Muscle of leg (tissue), 11 donors: ENCODE measurements around the gene LARP4B. TPM values are rescaled to one million over a fixed set of nuclear protein-coding genes. Genes with fewer than 3 reads are reported as not detected.
A peak's percentile ranks its signal among the peaks of the same experiment; 100 is the strongest.

Source experiments
- DNase-seq: peaks from one replicate; pipeline ENCODE4 v3.0.0; 2013
- H3K27ac ChIP-seq: one replicate; pipeline ENCODE4 v1.5.1; 2013; ENCODE audit warnings: mild to moderate bottlenecking, low read length, control low read depth
- H3K27me3 ChIP-seq: one replicate; pipeline ENCODE4 v1.6.1; 2013; ENCODE audit warnings: low read length; ENCODE audit not compliant: control insufficient read depth, insufficient read depth
- H3K36me3 ChIP-seq: one replicate; pipeline ENCODE4 v1.6.1; 2013; ENCODE audit warnings: low read length; ENCODE audit not compliant: control insufficient read depth, insufficient read depth
- H3K4me1 ChIP-seq: one replicate; pipeline ENCODE4 v1.6.1; 2013; ENCODE audit warnings: low read length; ENCODE audit not compliant: control insufficient read depth, insufficient read depth
- H3K4me3 ChIP-seq: one replicate; pipeline ENCODE4 v1.5.1; 2013; ENCODE audit warnings: low read length, control low read depth
- H3K9me3 ChIP-seq: replicated peaks from 2 replicates; pipeline ENCODE4 v1.6.1; 2013; ENCODE audit warnings: low read depth, low read length; ENCODE audit not compliant: control insufficient read depth
- WGBS: methylation state at CpG from one replicate; pipeline ENCODE4 v1.1.5; 2013; ENCODE audit warnings: missing lambda C conversion rate; ENCODE audit not compliant: insufficient coverage; 5-methylcytosine and 5-hydroxymethylcytosine counted together
- polyA plus RNA-seq, 8 donors: library from polyadenylated mRNA; unstranded; fragments of 120-200 nt; gene quantifications; one replicate each; pipeline versions ENCODE4 v1.2.1 to v1.2.3, GENCODE V29; 2013; ENCODE audit warnings: inconsistent platforms in 1 of 8, low replicate concordance in 1 of 8; ENCODE audit not compliant: insufficient read length in 8 of 8, insufficient read depth in 1 of 8
- total RNA-seq: library from RNA; stranded (reverse); fragments of 120-200 nt; gene quantifications from one replicate; pipeline ENCODE4 v1.2.4, GENCODE V29; 2013

The LARP4B gene
- total and polyA plus RNA-seq, 9 donors: 35.8 to 84.5 (median 54.8) TPM

GRCh38 chr10:927131-927530 lies 4.4 kb downstream of the LARP4B start:
- 100% methylated on average over 1 of the region's 2 CpGs for WGBS
- H3K27ac ChIP-seq: peak overlapping the region; percentile 49
- H3K4me1 ChIP-seq: peaks cover 3% of the 10 kb centered on the region
- DNase-seq: no peak
- no peak overlapping the region for H3K4me3 ChIP-seq
- H3K36me3 ChIP-seq: peaks cover 12% of the 10 kb centered on the region
- H3K9me3 ChIP-seq: no peaks in the 10 kb centered on the region
- no peaks in the 10 kb centered on the region for H3K27me3 ChIP-seq

- Histone ChIP-seq H3K36me3 (peaks cover 13% of the 10 kb centered on the region), H3K4me1 (peaks cover 3% of the 10 kb centered on the region), H3K9me3 (no peaks in the 10 kb centered on the region), H3K27me3 (no peaks in the 10 kb centered on the region), H3K4me3 (no peak overlapping the region), H3K27ac (no peak overlapping the region)
- WGBS: 92% methylated on average over 2 of the region's 4 CpGs
- DNase-seq: no peak
These were observed 5.3 kb downstream of the LARP4B start for GRCh38 chr10:926075-926698.

DNA sequence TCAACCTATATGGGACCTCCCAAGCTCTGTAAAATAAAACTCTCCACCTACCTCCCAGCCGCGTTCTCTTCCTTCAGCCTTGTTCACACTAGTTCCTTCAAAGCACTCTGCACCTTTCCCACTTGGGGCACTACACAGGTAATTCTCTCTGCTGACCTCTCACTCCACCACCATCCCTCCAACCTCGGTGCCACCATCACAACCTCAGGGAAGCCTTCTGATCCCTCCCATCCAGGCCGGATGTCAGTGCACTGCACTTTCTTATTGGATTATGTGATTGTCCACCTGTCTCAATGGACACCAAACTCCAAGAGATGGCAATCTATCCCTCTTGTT lies 7.0 kb downstream of the LARP4B start:
- peaks cover 3% of the 10 kb centered on the region for H3K4me1 ChIP-seq
- H3K4me3 ChIP-seq: no peak overlapping the region
- no peaks in the 10 kb centered on the region for H3K9me3 ChIP-seq
- H3K36me3 ChIP-seq: peaks cover 13% of the 10 kb centered on the region
- no peak for DNase-seq
- no peak overlapping the region for H3K27ac ChIP-seq
- no peaks in the 10 kb centered on the region for H3K27me3 ChIP-seq
- 89% methylated on average over 2 of the region's 4 CpGs for WGBS

- H3K27ac ChIP-seq: no peak overlapping the region
- H3K27me3 ChIP-seq: no peaks in the 10 kb centered on the region
- no peaks in the 10 kb centered on the region for H3K9me3 ChIP-seq
- no peak for DNase-seq
- no peak overlapping the region for H3K4me3 ChIP-seq
- no peaks in the 10 kb centered on the region for H3K4me1 ChIP-seq
- H3K36me3 ChIP-seq: peaks cover 13% of the 10 kb centered on the region
- 80% methylated on average over 2 of the region's 8 CpGs for WGBS
These were observed 7.5 kb downstream of the LARP4B start for GRCh38 chr10:923844-924523.

GRCh38 chr10:921471-922414 lies 9.8 kb downstream of the LARP4B start:
- Histone ChIP-seq H3K9me3 (no peaks in the 10 kb centered on the region), H3K4me3 (no peak overlapping the region), H3K27me3 (no peaks in the 10 kb centered on the region), H3K36me3 (peaks cover 17% of the 10 kb centered on the region), H3K4me1 (no peaks in the 10 kb centered on the region), H3K27ac (no peak overlapping the region)
- WGBS: 87% methylated on average over 8 of the region's 14 CpGs
- DNase-seq: peak; percentile 16

- no peak overlapping the region for H3K27ac ChIP-seq
- WGBS: 100% methylated on average over 1 of the region's 3 CpGs
These were observed 11.1 kb downstream of the LARP4B start for GRCh38 chr10:920450-920849.

DNA sequence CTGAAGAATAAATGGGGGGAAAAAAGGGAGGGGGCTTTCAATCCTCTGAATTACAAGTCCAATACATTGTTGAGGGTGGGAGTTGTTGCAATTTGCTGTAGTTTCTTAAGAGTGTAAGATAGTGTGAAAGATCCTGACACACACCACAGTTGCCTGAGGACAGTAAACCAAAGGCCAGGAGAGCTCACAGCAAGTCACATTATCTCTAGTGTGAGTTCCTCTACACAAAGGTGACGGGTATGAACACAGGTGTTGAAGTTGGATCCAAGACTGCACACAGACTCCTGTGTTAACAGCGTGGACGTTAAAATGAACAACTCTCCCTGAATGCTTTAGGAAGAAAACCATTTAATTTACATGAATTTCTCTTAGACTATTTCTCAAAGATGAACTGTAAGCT lies 12.0 kb downstream of the LARP4B start:
- WGBS: no CpG with 5 or more reads among the region's 3 CpGs
- Histone ChIP-seq H3K4me1 (no peaks in the 10 kb centered on the region), H3K4me3 (no peak overlapping the region), H3K36me3 (peaks cover 12% of the 10 kb centered on the region), H3K27ac (no peak overlapping the region), H3K27me3 (no peaks in the 10 kb centered on the region), H3K9me3 (no peaks in the 10 kb centered on the region)
- no peak for DNase-seq

More at GRCh38 chr10:920450-920849, 11.1 kb downstream of the LARP4B start:
- Histone ChIP-seq H3K27me3 (no peaks in the 10 kb centered on the region), H3K4me1 (no peaks in the 10 kb centered on the region), H3K4me3 (no peak overlapping the region), H3K9me3 (no peaks in the 10 kb centered on the region), H3K36me3 (peaks cover 17% of the 10 kb centered on the region)
- no peak for DNase-seq

DNA sequence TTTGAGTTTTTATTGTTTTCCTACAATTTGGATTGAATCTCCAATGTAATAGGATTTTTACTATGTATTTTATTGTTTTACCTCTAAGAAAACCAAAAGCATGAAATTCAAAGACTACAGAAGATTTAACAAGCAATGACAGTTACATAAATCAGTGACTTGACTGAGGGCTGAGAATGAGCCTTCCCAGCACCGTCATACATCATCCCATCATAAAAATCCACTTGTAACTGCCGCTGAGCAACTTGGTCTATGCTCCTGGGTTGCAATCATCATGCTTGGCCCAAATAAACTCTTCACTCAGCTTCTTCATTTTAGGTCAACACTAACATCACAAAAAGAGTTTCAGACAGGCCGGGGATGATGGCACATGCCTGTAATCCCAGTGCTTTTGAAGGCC lies 13.5 kb downstream of the LARP4B start:
- WGBS: 93% methylated on average over 3 of the region's 3 CpGs
- Histone ChIP-seq H3K36me3 (peaks cover 11% of the 10 kb centered on the region), H3K27me3 (no peaks in the 10 kb centered on the region), H3K9me3 (no peaks in the 10 kb centered on the region), H3K4me3 (no peak overlapping the region), H3K4me1 (no peaks in the 10 kb centered on the region), H3K27ac (no peak overlapping the region)
- no peak for DNase-seq

- Histone ChIP-seq H3K4me1 (no peaks in the 10 kb centered on the region), H3K27ac (no peak overlapping the region), H3K36me3 (peaks cover 10% of the 10 kb centered on the region), H3K4me3 (no peak overlapping the region), H3K9me3 (no peaks in the 10 kb centered on the region), H3K27me3 (no peaks in the 10 kb centered on the region)
- 93% methylated on average over 3 of the region's 3 CpGs for WGBS
- DNase-seq: no peak
These were observed 14.1 kb downstream of the LARP4B start for GRCh38 chr10:917416-917720.

GRCh38 chr10:916716-917415 lies 14.6 kb downstream of the LARP4B start:
- H3K4me3 ChIP-seq: no peak overlapping the region
- 80% methylated on average over 1 of the region's 7 CpGs for WGBS

More at GRCh38 chr10:916716-917415, 14.6 kb downstream of the LARP4B start:
- Histone ChIP-seq H3K4me1 (no peaks in the 10 kb centered on the region), H3K27me3 (no peaks in the 10 kb centered on the region), H3K36me3 (peaks cover 7% of the 10 kb centered on the region), H3K9me3 (no peaks in the 10 kb centered on the region), H3K27ac (no peak overlapping the region)
- no peak for DNase-seq
